Panc1 (cell line): ENCODE data around the gene ARHGAP32.

ENCODE experiments used
- POLR2AphosphoS5 ChIP-seq: IDR thresholded peaks from 2 replicates; pipeline ENCODE4 v1.6.1; 2012; ENCODE audit warnings: mild to moderate bottlenecking, low read depth, low read length, moderate library complexity
- SIN3A ChIP-seq: IDR thresholded peaks from 2 replicates; pipeline ENCODE4 v1.6.1; 2012; ENCODE audit warnings: low read depth, mild to moderate bottlenecking, low read length, moderate library complexity, borderline replicate concordance; ENCODE audit not compliant: insufficient read depth
- TCF7L2 ChIP-seq: IDR thresholded peaks from 2 replicates; pipeline ENCODE4 v1.6.1; 2011; ENCODE audit warnings: mild to moderate bottlenecking, low read depth, low read length, inconsistent platforms
- TF ChIP-seq, protein P1 (sequence below): fragments of 450-650 bp; IDR thresholded peaks from 2 replicates; pipeline ENCODE4 v1.5.1; 2017; ENCODE audit warnings: mild to moderate bottlenecking
- TF ChIP-seq, protein P2 (sequence below), 2 experiments: IDR thresholded peaks; 2 replicates each; pipeline ENCODE4 v1.6.1; 2011 to 2012; ENCODE audit warnings: low read depth in 2 of 2, control low read depth in 1 of 2, low read length in 1 of 2, mild to moderate bottlenecking in 1 of 2, moderate library complexity in 1 of 2; ENCODE audit not compliant: insufficient read depth in 1 of 2

DNA sequence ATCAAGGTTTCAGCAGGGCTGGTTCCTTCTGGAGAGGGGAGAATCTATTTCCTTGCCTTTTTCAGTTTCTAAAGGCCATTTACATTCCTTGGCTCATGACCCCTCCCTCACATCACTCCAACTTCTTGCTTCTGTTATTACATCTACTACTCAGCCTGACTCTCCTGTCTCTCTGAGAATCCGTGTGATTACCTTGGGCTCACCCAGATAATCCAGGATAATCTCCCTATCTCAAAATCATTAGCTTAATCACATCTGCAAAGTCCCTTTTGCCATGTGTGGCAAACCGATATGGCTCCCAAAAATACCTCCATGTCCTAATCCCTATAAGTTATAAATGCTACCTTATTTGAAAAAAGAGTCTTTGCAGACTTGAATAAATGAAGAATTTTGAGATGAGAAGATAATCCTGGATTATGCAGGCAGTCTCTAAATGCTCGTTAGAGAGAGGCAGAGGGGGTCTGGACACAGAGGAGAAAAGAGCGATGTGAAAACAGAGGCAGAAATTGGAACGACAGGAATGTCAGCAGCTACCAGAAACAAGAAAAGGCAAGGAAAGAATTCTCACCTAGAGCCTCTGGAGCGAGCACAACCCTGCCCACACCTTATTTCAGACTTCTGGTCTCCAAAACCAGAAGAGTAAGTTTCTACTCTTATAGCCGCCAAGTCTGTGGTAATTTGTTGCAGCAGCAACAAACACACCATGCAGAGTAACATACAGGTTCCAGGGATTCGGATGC, 23.6 kb upstream of the ARHGAP32 start:
- TF ChIP-seq, protein P1, sequence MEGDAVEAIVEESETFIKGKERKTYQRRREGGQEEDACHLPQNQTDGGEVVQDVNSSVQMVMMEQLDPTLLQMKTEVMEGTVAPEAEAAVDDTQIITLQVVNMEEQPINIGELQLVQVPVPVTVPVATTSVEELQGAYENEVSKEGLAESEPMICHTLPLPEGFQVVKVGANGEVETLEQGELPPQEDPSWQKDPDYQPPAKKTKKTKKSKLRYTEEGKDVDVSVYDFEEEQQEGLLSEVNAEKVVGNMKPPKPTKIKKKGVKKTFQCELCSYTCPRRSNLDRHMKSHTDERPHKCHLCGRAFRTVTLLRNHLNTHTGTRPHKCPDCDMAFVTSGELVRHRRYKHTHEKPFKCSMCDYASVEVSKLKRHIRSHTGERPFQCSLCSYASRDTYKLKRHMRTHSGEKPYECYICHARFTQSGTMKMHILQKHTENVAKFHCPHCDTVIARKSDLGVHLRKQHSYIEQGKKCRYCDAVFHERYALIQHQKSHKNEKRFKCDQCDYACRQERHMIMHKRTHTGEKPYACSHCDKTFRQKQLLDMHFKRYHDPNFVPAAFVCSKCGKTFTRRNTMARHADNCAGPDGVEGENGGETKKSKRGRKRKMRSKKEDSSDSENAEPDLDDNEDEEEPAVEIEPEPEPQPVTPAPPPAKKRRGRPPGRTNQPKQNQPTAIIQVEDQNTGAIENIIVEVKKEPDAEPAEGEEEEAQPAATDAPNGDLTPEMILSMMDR = no peak
- TF ChIP-seq POLR2AphosphoS5 (no peak), SIN3A (no peak), TCF7L2 (no peak)
- TF ChIP-seq, protein P2, sequence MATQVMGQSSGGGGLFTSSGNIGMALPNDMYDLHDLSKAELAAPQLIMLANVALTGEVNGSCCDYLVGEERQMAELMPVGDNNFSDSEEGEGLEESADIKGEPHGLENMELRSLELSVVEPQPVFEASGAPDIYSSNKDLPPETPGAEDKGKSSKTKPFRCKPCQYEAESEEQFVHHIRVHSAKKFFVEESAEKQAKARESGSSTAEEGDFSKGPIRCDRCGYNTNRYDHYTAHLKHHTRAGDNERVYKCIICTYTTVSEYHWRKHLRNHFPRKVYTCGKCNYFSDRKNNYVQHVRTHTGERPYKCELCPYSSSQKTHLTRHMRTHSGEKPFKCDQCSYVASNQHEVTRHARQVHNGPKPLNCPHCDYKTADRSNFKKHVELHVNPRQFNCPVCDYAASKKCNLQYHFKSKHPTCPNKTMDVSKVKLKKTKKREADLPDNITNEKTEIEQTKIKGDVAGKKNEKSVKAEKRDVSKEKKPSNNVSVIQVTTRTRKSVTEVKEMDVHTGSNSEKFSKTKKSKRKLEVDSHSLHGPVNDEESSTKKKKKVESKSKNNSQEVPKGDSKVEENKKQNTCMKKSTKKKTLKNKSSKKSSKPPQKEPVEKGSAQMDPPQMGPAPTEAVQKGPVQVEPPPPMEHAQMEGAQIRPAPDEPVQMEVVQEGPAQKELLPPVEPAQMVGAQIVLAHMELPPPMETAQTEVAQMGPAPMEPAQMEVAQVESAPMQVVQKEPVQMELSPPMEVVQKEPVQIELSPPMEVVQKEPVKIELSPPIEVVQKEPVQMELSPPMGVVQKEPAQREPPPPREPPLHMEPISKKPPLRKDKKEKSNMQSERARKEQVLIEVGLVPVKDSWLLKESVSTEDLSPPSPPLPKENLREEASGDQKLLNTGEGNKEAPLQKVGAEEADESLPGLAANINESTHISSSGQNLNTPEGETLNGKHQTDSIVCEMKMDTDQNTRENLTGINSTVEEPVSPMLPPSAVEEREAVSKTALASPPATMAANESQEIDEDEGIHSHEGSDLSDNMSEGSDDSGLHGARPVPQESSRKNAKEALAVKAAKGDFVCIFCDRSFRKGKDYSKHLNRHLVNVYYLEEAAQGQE (IDR thresholded peaks at IDR 0.05; ENCODE audit: insufficient read depth in 1 of 2, low read depth in 2 of 2, low read length in 1 of 2) = no peak
